HG02938 (cell line): ENCODE data around the gene CANX.
"Not testable (repeated sequence)": the region's sequence is repeated elsewhere in the genome, so short reads cannot be mapped to it uniquely, and the experiment has no call there.

Source experiments
- ATAC-seq: cut with Tn5 transposase; IDR thresholded peaks from one replicate; pipeline ENCODE4 v1.9.1; 2021; ENCODE audit warnings: mild to moderate bottlenecking, moderate library complexity; ENCODE audit not compliant: unreplicated experiment

CANX gene

DNA sequence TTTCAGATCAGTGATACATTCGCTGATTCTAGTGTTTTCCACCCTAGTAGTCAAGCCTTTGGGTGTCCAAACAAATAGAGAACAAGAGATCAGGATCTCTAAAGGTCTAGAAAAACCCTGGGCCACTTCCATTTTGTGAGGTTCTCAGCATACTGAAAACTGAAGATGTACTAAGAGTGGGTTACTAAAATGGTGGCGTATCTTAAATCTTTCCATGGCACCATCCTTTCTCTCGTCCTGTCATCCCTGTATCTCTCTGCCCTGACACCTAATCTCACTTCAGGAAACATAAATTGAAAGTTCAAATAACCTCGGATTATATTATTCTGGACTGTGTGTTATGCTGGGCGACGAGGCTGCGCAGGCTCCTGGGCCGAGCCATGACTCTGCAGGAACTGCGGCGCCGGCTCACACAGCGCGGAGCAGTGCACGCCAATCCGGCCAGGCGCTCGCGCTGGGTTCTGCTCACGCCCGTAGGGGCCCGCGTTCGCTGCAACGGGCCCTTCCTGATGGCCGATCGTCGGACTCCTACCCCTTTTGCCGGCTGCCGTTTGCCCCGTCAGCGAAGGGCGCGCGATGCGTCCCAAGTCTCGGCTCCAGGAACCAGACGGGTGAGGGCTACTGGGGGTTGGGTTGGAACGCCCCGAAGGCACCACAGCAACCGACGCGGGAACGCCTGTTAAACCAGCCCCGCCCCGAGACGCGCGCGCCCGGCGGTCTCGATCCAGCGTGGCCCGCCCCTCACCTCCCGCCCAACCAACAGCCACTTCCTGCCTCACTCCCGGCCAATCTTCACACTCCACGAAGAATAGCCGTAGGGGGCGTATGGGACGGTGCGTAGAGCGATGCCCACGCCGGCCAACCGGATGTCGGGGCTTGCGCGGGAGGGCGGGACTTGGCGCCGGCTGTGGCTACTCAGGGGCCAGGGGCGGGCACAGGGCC, 503 bp upstream of the CANX start:
- ATAC-seq, result peak; percentile 80

DNA sequence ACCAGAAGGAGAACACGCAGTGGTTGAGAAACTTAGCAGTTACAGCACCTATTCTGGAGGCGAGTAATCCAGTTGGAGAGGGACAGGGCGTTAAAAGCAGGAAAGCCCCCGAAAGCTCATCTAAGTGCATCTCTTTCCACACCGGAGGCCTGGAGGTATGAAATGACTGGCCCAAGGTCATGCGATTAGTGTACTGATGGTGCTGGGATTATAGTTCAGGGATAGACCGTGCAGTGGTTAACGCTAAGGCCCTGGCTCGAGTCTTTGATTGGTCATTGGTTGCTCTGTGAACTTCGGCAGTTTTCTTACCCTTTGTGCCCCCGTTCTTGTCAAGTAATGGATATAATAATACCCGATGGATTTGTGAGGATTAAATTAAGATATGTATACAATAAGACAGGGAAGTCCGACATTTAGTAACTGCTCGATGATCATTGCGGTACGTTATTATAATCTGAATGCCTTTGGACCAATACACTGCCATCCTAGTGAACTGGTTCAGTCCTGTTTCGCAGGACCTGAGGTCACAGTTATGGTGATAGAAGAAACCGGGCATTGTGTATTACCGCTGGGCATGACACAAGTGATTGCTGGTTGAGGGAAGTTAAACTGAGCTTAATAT, 960 bp downstream of the CANX start:
- ATAC-seq, result no peak

DNA sequence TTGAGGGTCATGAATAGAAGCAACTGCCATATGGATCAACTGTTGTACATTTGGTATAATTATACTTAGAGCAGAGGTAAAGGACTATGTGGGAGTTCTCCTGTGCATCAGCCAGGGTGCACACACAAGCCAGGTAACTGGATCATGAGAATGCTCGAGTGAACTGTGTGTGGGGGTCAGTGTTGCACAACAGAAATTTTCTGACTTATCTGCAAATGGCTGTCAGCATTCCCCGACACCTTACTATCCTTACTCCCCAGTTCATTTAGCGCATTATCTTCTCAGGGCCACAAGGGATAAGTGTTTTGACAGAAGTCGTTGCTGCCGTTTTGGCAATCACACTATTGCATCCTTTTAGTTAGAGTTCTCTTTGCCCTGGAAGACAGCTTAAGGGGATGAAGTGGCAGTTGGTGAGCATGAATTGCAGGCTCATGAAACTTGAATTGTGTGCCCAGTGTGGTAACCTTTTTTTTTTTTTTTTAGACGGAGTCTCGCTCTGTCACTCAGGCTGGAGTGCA, 1.7 kb downstream of the CANX start:
- no peak for ATAC-seq

DNA sequence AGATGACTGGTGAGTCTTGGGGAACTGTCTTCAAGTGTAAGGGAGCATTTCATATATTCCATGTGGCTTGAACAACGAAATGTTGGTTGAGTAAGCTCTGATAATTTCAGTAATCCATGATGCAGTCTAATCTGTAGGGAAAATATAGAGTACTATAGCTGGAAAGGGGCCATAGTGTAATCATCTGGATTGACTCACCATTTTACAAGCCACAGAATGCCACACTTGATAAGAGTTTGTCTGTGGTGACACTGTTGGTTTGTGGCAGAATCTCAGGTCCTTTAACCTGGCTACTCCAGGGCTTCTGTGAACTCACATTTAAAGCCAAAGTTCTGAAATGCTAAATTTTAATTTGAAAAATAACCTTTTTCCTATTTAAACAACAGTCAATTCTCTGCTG, 17.5 kb downstream of the CANX start:
- ATAC-seq, result no peak

DNA sequence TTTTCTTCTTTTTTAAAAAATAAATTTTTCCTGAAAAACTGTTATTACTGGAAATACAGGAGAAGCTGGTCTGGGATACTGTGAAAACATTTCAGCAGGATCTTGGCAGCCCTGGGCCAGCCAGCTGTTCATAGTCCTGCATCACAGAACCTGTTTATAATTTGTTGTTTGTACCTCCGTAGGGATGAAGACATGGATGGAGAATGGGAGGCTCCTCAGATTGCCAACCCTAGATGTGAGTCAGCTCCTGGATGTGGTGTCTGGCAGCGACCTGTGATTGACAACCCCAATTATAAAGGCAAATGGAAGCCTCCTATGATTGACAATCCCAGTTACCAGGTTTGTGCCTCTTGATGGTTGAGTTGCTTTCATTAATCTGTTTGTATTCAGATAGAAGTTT, 21.5 kb downstream of the CANX start:
- ATAC-seq, result no peak

DNA sequence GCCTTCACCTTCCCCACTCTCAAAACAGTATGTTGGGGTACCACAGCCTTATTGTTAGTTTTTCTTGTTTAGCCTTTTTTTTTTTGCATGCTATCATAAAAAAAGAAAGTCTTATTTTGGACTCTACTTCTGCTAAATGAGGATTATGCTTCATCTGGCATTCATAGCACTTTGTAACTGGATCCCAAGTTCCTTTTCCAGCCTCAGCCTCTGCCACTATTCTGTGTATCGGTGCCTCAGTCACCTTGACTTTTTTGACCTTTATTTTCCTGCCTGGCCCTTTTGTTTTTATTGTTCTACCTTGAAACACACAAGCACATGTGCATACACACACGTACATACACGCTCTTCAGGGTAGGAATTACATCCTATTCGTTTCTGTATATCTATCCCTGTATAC, 25.4 kb downstream of the CANX start:
- ATAC-seq, result no peak

DNA sequence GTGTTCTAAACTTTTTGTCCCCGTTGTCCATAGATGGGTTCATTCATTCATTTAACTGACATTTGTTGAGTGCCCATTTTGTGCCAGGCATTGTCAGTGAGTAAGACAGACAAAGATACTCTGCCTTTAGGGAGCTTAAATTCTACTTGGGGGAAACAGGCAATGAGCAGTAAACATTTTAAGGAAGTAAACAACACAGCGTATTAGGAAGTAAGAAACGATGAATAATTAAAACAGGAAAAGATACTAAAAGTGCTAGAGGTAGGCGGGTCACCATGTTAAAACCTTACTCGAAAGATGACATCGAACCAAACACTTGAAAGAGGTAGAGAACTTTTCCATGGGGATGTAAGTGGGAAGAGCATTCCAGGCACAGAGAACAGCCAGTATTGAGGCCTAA, 28.3 kb downstream of the CANX start:
- ATAC-seq, result no peak

DNA sequence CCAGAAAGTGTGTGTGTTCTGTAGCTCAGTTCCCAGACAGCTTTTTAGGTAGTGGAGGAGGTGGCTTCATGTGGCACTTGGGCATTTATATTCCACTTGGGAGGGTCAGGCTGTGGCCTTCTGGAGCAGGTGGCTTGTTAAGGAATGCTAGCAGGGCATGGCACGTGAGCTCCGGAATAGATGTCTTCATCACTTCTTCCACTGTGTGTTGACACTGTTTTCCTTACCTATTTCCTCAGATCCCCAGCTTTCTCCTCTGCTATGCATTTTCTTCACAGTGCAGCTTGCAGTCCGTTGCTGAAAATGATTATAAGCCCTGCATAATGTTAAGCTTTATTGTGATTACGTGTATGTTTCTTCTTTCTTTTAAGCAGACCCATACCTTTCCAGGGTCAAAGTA, 30.5 kb downstream of the CANX start:
- ATAC-seq, result no peak

DNA sequence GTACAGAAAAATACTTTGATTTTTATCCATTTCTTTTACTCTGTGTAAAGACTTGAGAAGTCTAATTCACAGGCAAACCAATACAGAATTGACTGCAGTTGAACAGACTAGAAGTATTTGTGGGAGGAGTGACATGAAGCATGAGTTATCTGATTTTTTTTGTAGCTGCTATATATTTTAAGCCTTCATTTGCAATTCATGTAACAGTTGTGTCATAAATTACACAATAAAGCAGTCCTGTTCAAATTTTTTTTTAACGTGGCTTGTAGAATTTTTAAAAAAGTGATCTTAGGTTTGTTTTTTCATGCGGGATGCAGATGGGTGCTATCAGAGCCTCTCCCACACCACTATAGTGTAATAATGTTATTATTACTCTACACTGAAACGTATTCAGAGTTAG, 31.0 kb downstream of the CANX start:
- ATAC-seq, result no peak

DNA sequence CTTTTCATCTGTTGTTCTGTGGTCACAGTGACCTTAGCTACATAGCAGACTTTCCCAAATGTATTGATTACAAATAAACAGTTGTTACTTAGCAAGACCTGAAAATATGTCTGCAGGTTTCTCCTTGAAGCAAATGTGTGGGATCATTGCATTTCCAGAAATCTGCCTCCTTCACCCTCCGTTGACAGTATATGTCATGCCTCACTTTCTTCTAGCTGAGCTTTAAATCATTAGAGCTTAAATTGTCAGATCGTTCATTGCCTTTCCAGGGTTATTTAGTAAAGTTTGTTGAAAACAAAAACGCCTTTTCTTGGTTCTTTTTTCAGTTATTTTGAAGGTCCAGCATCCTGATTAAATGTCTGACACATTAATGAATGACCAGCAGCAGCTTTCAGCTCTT, 31.6 kb downstream of the CANX start:
- no peak for ATAC-seq

DNA sequence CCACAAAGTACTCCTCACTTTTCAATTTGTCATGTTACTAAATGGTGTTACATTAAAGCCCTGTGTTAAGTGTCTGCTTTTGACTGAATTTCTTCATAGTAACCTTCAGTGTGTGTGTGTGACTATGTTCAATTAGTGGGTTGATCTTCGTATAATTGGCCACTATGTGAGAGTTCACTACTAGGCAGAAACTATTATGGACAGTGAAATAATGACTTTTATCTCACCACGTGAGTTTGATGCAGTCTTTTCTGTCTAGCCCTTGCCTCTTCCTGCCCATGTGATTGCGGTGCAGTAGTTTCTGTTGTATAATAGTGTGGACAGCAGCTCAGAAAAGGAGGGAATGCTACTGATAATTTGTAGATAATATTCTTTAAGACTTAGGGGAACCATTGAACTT, 32.1 kb downstream of the CANX start:
- ATAC-seq, result no peak

DNA sequence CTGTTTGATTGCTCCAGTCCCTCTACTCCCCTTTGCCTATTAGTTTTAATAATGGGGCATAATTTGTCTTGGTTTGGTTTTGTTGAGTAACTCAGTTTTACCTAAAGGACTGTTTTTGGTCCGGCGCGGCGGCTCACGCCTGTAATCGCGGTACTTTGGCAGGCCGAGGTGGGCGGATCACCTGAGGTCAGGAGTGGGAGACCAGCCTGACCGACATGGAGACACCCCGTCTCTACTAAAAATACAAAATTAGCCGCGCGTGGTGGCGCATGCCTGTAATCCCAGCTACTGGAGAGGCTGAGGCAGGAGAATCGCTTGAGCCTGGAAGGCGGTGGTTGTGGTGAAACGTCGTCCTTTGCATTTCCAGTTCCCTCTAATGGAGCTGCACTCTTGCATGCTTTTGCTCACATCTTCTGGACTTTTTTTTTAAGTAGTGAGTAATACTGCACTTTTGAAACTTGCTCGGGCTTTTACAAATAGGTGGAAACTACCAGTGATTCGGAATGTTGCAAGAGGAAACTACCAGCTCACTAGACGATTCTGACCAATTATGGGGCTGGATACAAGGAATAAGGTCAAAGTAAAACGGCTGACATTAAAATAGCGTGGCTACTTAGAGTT, 33.1 kb downstream of the CANX start:
- ATAC-seq, result peak; percentile 8

DNA sequence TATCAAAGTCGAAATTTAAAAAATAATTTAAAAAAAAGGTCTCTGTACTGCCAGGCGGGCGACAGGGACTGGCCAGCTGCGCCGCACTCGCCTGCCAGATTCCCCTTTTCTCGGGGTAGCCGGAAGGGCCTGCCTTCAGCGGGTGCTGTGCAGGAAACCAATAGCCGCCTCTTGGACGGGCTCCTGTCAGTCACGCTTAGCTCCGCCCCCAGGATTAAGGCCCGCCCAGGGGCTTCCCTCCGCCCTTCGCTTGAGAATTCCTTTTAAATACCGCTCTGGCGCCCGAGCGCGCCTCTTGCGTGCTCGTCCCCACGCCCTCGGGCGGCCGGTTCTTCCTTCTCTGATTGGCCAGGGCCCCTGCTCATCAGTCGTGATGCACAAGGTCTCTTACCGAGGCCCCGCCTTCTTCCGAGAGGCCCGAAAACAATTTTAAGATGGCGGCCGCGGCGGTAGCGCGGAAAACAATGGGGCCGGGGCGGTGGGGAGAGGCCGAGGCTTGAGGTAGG, 33.7 kb downstream of the CANX start, which contains the start of gene MAML1:
Gene MAML1, plus strand, starts transcription at position 411 of the 506 bp plus-strand sequence. CDS start 291 bp downstream, outside the sequence.
- peak; percentile 97 for ATAC-seq

DNA sequence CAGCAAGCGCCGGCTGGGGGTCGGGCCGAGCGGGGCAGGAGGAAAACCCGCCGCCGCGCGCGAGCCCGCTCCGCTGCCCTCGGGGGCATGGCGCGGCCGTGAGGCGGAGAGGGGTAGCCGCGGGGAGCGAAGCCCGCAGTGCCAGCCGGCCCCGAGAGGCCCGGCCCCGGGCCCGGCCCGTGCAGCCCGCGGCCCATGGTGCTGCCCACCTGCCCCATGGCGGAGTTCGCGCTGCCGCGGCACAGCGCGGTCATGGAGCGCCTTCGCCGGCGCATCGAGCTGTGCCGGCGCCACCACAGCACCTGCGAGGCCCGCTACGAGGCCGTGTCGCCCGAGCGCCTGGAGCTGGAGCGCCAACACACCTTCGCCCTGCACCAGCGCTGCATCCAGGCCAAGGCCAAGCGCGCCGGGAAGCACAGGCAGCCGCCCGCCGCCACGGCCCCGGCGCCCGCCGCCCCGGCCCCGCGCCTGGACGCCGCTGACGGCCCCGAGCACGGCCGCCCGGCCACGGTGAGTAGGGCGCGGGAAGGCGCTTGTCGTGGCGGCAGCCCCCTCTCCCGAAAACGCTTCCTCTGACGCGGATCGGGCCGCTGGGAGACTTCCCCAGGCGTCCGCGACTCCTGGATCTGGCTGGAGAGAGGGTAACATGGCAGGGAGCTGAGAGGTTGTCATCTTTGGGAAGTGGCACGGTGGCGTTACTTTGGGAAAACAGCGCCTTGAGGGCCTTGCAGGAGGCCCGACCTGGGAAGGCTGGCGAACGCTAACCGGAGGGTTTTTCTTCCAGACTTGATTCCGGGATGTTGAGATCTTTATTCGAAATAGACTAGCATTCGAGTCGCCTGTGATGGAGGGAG, 34.4 kb downstream of the CANX start:
- peak; percentile 24 for ATAC-seq

DNA sequence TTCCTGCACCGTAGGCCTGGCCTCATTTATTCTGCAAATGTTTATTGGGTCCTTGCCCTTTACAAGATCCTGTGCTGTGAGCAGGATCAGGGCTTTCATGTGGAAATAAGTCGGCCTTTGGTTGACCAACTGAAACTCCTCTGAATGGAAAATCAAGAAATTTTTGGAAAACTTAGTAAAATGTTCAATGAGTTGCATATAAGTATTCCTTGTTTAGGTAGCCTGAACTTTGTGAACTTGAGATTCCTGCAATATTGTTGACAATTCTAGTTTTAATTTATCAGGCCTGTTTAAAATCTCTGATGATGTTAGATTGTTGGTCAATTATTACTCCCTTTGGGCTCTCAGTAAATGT, 35.0 kb downstream of the CANX start:
- ATAC-seq, result no peak

DNA sequence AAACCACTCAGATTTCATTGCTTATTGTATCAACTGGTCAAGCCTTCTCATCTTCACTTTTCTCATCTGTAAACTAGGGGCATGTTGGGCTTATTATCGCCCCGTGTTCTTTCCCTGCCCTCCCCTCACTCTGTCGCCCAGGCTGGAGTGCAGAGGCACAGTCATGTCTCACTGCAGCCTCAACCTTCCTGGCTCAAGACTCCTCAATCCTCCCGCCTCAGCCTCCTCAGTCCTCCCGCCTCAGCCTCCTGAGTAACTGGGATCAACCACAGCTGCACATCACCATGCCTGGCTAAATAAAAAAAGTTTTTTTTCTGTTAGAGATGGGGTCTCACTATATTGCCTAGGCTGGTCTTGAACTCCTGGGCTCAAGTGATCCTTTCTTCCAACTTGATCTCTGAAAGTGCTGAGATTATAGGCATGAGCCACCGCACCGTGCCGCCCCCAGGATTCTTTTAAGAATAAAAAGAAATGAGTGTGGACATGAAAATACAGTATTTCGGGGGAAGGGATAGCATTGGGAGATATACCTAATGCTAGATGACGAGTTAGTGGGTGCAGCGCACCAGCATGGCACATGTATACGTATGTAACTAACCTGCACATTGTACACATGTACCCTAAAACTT, 35.9 kb downstream of the CANX start:
- no peak for ATAC-seq

DNA sequence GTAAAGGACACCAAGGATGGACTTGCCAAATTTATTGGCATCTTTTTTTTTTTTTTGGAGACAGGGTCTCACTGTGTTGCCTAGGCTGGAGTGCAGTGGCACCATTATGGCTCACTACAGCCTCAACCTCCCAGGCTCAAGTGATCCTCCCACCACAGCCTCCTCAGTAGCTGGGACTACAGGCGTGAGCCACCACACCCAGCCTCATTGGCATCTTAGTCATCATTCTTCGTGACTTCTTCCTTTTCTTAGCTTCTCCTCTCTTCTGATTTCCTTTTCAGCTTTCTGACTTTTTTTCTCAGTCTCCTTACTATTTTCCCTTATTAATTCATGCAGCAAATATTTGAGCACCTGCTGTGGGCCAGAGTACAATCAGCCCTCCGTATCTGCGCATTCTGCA, 40.0 kb downstream of the CANX start:
- ATAC-seq, result no peak

DNA sequence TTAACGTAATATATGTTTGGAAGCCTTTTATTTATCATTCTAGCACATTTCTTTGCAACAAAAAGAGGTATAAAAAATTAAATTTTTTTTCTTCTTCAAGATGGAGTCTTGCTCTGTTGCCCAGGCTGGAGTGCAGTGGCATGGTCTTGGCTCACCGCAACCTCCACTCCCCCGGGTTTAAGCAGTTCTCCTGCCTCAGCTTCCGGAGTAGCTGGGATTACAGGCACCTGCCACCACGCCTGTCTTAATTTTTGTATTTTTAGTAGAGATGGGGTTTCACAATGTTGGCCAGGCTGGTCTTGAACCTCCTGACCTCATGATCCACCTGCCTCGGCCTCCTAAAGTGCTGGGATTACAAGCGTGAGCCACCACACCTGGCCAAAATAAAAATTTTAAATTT, 45.3 kb downstream of the CANX start:
- ATAC-seq, result not testable (repeated sequence)

DNA sequence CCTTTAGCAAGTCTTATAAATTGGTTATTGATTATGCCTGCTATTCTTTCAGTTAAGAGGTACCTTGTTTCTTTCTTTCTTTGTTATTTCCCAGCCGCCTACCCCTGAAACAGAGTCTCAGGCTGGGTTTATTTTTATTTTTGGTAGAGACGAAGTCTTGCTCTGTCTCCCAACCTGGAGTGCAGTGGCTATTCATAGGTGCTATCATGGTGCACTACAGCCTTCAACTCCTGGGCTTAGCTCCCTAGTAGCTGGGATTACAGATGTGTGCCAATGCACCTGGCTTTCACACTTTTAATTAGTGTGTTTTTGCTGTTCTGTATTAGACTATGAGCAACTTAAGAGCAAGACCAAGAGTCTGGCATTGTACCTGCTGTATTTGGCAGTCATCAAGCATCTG, 48.1 kb downstream of the CANX start:
- no peak for ATAC-seq

DNA sequence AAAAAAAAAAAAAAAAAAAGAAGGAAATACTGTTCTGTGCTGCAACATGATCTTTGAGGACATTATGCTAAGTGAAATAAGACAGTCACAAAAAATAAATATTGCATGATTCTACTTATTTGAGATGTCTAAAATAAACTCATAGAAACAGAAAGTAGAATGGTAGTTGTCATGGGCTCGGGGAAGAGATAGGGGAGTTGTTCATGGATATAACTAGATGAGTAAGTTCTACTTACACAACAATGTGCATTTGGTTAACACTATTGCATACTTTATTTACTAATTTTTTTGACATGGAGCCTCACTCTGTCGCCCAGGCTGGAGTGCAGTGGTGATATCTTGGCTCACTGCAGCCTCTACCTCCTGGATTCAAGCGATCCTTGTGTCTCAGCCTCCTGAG, 49.0 kb downstream of the CANX start:
- ATAC-seq, result no peak
